ENCODE data around the gene ADAM22.

DNA sequence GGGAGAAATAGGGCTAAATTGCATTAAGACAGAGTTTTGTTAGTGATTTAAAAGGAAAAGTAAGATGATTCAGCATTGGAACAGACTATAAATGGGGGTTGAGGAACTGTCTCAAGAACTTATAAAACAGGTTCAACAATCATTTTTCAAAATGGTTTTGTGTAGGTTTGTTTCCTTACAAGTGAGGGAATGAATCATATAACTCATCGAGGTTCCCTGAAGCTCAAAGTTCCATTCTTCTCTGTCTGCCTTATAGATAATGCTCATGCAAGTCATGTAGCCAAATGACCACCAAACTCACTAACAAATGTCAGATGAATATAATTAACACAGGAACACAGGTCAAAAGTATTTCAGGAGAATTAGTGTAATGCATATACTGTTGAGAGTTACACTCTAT lies 27.7 kb downstream of the ADAM22 start:
- no peak for TF ChIP-seq EZH2 (IDR thresholded peaks at IDR 0.05; ENCODE audit: borderline replicate concordance, low read depth, low read length, poor library complexity, severe bottlenecking)
- TF ChIP-seq, protein P1, sequence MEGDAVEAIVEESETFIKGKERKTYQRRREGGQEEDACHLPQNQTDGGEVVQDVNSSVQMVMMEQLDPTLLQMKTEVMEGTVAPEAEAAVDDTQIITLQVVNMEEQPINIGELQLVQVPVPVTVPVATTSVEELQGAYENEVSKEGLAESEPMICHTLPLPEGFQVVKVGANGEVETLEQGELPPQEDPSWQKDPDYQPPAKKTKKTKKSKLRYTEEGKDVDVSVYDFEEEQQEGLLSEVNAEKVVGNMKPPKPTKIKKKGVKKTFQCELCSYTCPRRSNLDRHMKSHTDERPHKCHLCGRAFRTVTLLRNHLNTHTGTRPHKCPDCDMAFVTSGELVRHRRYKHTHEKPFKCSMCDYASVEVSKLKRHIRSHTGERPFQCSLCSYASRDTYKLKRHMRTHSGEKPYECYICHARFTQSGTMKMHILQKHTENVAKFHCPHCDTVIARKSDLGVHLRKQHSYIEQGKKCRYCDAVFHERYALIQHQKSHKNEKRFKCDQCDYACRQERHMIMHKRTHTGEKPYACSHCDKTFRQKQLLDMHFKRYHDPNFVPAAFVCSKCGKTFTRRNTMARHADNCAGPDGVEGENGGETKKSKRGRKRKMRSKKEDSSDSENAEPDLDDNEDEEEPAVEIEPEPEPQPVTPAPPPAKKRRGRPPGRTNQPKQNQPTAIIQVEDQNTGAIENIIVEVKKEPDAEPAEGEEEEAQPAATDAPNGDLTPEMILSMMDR (conservative IDR thresholded peaks at IDR 0.05; ENCODE audit: low read depth, low read length) = no peak

All from A673 (cell line).